ENCODE results near the gene CSNK2A1.
A peak's percentile ranks its signal among the peaks of the same experiment; 100 is the strongest.

The CSNK2A1 gene

GRCh38 chr20:573414-574296 is 30.1 kb upstream of the CSNK2A1 start:
- ATAC-seq: no peak
- no peak overlapping the region for H3K4me3 Mint-ChIP-seq
- no peaks in the 10 kb centered on the region for H3K36me3 Mint-ChIP-seq
- H3K9me3 Mint-ChIP-seq: no peaks in the 10 kb centered on the region
- no peak for DNase-seq (ENCODE audit: low spot score in 2 of 2)
- H3K27ac Mint-ChIP-seq: no peak overlapping the region
- H3K4me1 Mint-ChIP-seq: no peaks in the 10 kb centered on the region

GRCh38 chr20:572727-573126 is 29.1 kb upstream of the CSNK2A1 start:
- Mint-ChIP-seq H3K27ac (no peak overlapping the region), H3K4me3 (no peak overlapping the region), H3K4me1 (no peaks in the 10 kb centered on the region), H3K36me3 (no peaks in the 10 kb centered on the region), H3K9me3 (no peaks in the 10 kb centered on the region)
- ATAC-seq: no peak
- DNase-seq (ENCODE audit: low spot score in 2 of 2): no peak

- ATAC-seq (no peak), DNase-seq (ENCODE audit: low spot score in 2 of 2) (no peak)
- no peaks in the 10 kb centered on the region for H3K4me1 Mint-ChIP-seq
- no peaks in the 10 kb centered on the region for H3K36me3 Mint-ChIP-seq
- H3K9me3 Mint-ChIP-seq: no peaks in the 10 kb centered on the region
- H3K4me3 Mint-ChIP-seq: no peak overlapping the region
- no peak overlapping the region for H3K27ac Mint-ChIP-seq
These were observed 28.3 kb upstream of the CSNK2A1 start for GRCh38 chr20:571754-572441.

GRCh38 chr20:568673-569415 is 25.3 kb upstream of the CSNK2A1 start:
- no peak for DNase-seq (ENCODE audit: low spot score in 2 of 2)
- H3K27ac Mint-ChIP-seq: no peak overlapping the region

GRCh38 chr20:568097-568652 is 24.6 kb upstream of the CSNK2A1 start:
- Mint-ChIP-seq H3K4me3 (no peak overlapping the region), H3K36me3 (no peaks in the 10 kb centered on the region), H3K4me1 (no peaks in the 10 kb centered on the region), H3K27ac (no peak overlapping the region), H3K9me3 (no peaks in the 10 kb centered on the region)
- DNase-seq (ENCODE audit: low spot score in 2 of 2) (no peak), ATAC-seq (peak; percentile 75)

More at GRCh38 chr20:568673-569415, 25.3 kb upstream of the CSNK2A1 start:
- H3K36me3 Mint-ChIP-seq: no peaks in the 10 kb centered on the region
- H3K9me3 Mint-ChIP-seq: no peaks in the 10 kb centered on the region
- ATAC-seq: no peak
- no peak overlapping the region for H3K4me3 Mint-ChIP-seq
- no peaks in the 10 kb centered on the region for H3K4me1 Mint-ChIP-seq

- H3K9me3 Mint-ChIP-seq: no peaks in the 10 kb centered on the region
- no peaks in the 10 kb centered on the region for H3K36me3 Mint-ChIP-seq
- ATAC-seq: no peak
- H3K4me3 Mint-ChIP-seq: no peak overlapping the region
- peaks cover 6% of the 10 kb centered on the region for H3K4me1 Mint-ChIP-seq
- DNase-seq (ENCODE audit: low spot score in 2 of 2): no peak
- H3K27ac Mint-ChIP-seq: no peak overlapping the region
These were observed 20.6 kb upstream of the CSNK2A1 start for GRCh38 chr20:564192-564591.

- no peaks in the 10 kb centered on the region for H3K36me3 Mint-ChIP-seq
- no peak overlapping the region for H3K4me3 Mint-ChIP-seq
- peaks cover 6% of the 10 kb centered on the region for H3K4me1 Mint-ChIP-seq
These were observed 19.6 kb upstream of the CSNK2A1 start for GRCh38 chr20:563187-563586.

GRCh38 chr20:562232-562897 is 18.8 kb upstream of the CSNK2A1 start:
- H3K27ac Mint-ChIP-seq: no peak overlapping the region
- DNase-seq (ENCODE audit: low spot score in 2 of 2) (no peak), ATAC-seq (no peak)
- no peaks in the 10 kb centered on the region for H3K9me3 Mint-ChIP-seq
- H3K36me3 Mint-ChIP-seq: no peaks in the 10 kb centered on the region
- peaks cover 6% of the 10 kb centered on the region for H3K4me1 Mint-ChIP-seq
- H3K4me3 Mint-ChIP-seq: no peak overlapping the region

More at GRCh38 chr20:563187-563586, 19.6 kb upstream of the CSNK2A1 start:
- ATAC-seq (no peak), DNase-seq (ENCODE audit: low spot score in 2 of 2) (no peak)
- Mint-ChIP-seq H3K27ac (no peak overlapping the region), H3K9me3 (no peaks in the 10 kb centered on the region)

- peak; percentile 74 for ATAC-seq
- peaks cover 6% of the 10 kb centered on the region for H3K4me1 Mint-ChIP-seq
- H3K36me3 Mint-ChIP-seq: no peaks in the 10 kb centered on the region
- no peak overlapping the region for H3K4me3 Mint-ChIP-seq
- no peaks in the 10 kb centered on the region for H3K9me3 Mint-ChIP-seq
- H3K27ac Mint-ChIP-seq: no peak overlapping the region
- peak; percentile 24 to 74 for DNase-seq (ENCODE audit: low spot score in 2 of 2)
These were observed 18.0 kb upstream of the CSNK2A1 start for GRCh38 chr20:561437-562231.

GRCh38 chr20:560680-561079 is 17.1 kb upstream of the CSNK2A1 start:
- Mint-ChIP-seq H3K4me3 (no peak overlapping the region), H3K36me3 (no peaks in the 10 kb centered on the region), H3K9me3 (no peaks in the 10 kb centered on the region)

GRCh38 chr20:558117-558516 is 14.5 kb upstream of the CSNK2A1 start:
- no peak overlapping the region for H3K4me3 Mint-ChIP-seq

More at GRCh38 chr20:560680-561079, 17.1 kb upstream of the CSNK2A1 start:
- H3K4me1 Mint-ChIP-seq: peaks cover 6% of the 10 kb centered on the region
- no peak for ATAC-seq
- DNase-seq (ENCODE audit: low spot score in 2 of 2): no peak
- H3K27ac Mint-ChIP-seq: no peak overlapping the region

GRCh38 chr20:556984-557383 is 13.4 kb upstream of the CSNK2A1 start:
- ATAC-seq (no peak), DNase-seq (ENCODE audit: low spot score in 2 of 2) (no peak)
- Mint-ChIP-seq H3K4me1 (peaks cover 11% of the 10 kb centered on the region), H3K27ac (no peak overlapping the region), H3K9me3 (no peaks in the 10 kb centered on the region), H3K4me3 (no peak overlapping the region), H3K36me3 (peaks cover 6% of the 10 kb centered on the region)

More at GRCh38 chr20:558117-558516, 14.5 kb upstream of the CSNK2A1 start:
- Mint-ChIP-seq H3K9me3 (no peaks in the 10 kb centered on the region), H3K36me3 (peaks cover 6% of the 10 kb centered on the region), H3K27ac (no peak overlapping the region), H3K4me1 (peaks cover 6% of the 10 kb centered on the region)
- DNase-seq (ENCODE audit: low spot score in 2 of 2) (no peak), ATAC-seq (no peak)

GRCh38 chr20:555976-556385 is 12.4 kb upstream of the CSNK2A1 start:
- H3K4me1 Mint-ChIP-seq: peaks cover 5% of the 10 kb centered on the region
- no peak overlapping the region for H3K27ac Mint-ChIP-seq
- peaks cover 6% of the 10 kb centered on the region for H3K36me3 Mint-ChIP-seq
- H3K9me3 Mint-ChIP-seq: no peaks in the 10 kb centered on the region
- H3K4me3 Mint-ChIP-seq: no peak overlapping the region
- DNase-seq (ENCODE audit: low spot score in 2 of 2): no peak
- no peak for ATAC-seq

GRCh38 chr20:550611-551010 is 7.0 kb upstream of the CSNK2A1 start:
- Mint-ChIP-seq H3K4me3 (no peak overlapping the region), H3K36me3 (peaks cover 6% of the 10 kb centered on the region), H3K27ac (no peak overlapping the region), H3K4me1 (peaks cover 5% of the 10 kb centered on the region), H3K9me3 (no peaks in the 10 kb centered on the region)
- no peak for DNase-seq (ENCODE audit: low spot score in 2 of 2)
- ATAC-seq: no peak

Data from stimulated activated effector memory CD8-positive, alpha-beta T cell treated with anti-CD3 and anti-CD28 coated beads, Interleukin-12 subunit alpha, Interleukin-12 subunit beta, amount 100 ng/mL, for 72 hours (primary cell).